GM19025 (cell line): ENCODE data around the gene SLC15A3.

Experiments
- ATAC-seq: cut with Tn5 transposase; IDR thresholded peaks from one replicate; pipeline ENCODE4 v1.9.1; 2021; ENCODE audit warnings: mild to moderate bottlenecking, low read depth, moderate library complexity; ENCODE audit not compliant: unreplicated experiment

SLC15A3 gene

GRCh38 chr11:60932605-60933356 is 19.2 kb downstream of the SLC15A3 start:
- ATAC-seq = no peak

DNA sequence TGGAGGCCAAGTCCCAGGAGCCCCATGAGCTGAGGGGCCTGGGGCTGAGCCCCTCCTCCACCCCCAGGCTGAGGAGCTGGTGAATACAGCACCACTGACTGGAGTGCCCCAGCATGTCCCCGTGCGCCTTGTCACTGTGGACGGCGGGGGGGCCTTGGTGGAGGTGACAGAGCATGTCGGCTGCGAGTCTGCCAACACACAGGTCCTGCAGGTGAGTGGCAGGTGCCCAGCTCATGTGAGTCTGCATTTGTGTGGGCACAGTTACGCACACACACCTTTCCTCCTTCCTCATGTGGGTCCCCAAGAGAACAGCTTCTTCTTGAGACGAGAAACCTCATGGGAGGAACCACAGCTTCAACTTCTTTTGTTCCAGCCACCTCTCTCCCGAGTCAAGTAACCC is 20.1 kb downstream of the SLC15A3 start:
- no peak for ATAC-seq

- ATAC-seq = no peak
Measured at GRCh38 chr11:60930394-60930793, 21.6 kb downstream of the SLC15A3 start.

GRCh38 chr11:60929764-60930163 is 22.2 kb downstream of the SLC15A3 start:
- no peak for ATAC-seq

- ATAC-seq = no peak
Measured at GRCh38 chr11:60928563-60929001, 23.4 kb downstream of the SLC15A3 start.

- no peak for ATAC-seq
Measured at GRCh38 chr11:60927600-60927999, 24.4 kb downstream of the SLC15A3 start.

- no peak for ATAC-seq
Measured at GRCh38 chr11:60927061-60927592, 24.8 kb downstream of the SLC15A3 start.

- no peak for ATAC-seq
Measured at GRCh38 chr11:60926500-60926899, 25.5 kb downstream of the SLC15A3 start.

GRCh38 chr11:60925868-60926267 is 26.1 kb downstream of the SLC15A3 start:
- ATAC-seq = no peak

DNA sequence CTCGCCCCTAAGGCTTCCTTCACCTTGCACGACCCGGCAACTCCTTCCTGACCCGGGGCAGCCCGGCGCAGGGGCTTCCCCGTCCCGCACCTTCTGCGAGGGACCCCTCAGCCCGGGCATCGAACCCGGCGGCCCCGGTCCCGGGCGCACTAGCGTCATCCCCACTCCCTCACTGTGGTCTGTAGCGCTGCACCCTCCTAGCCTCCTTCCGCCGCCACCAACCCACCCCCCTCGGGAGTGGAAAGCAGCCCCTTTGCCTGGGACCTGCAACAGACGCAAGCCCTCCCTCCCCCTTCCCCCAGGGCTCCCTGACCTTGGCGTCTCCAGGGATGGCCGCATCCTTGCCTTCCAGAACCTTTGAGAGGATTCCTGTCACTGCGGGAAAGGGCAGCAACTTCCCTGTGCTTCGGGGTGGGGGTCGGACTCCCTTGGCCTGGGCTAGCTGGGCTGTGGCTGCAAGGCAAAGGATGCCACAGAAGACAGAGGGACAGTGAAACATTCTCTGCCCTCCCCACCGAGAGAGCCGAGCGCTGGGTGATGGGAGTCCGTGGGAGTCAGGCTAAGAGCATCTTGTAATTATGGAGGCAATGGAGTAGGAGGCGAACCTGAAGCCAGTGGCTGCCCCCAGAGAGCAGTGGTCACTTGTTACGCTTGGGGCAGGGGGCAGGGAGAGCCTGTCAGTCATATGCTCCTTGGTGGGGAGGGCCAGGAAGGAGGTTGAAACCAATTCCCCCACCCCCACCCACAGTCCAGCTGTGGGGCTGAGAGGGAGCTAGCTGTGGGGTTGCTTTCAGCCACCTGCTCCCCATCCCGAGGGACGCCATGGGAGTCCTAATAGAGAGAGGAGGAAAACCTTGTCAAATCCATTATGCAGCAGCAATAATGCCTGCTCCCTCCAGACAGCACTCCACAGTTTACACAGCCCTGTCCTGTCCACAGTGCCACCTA is 26.8 kb downstream of the SLC15A3 start:
- no peak for ATAC-seq

DNA sequence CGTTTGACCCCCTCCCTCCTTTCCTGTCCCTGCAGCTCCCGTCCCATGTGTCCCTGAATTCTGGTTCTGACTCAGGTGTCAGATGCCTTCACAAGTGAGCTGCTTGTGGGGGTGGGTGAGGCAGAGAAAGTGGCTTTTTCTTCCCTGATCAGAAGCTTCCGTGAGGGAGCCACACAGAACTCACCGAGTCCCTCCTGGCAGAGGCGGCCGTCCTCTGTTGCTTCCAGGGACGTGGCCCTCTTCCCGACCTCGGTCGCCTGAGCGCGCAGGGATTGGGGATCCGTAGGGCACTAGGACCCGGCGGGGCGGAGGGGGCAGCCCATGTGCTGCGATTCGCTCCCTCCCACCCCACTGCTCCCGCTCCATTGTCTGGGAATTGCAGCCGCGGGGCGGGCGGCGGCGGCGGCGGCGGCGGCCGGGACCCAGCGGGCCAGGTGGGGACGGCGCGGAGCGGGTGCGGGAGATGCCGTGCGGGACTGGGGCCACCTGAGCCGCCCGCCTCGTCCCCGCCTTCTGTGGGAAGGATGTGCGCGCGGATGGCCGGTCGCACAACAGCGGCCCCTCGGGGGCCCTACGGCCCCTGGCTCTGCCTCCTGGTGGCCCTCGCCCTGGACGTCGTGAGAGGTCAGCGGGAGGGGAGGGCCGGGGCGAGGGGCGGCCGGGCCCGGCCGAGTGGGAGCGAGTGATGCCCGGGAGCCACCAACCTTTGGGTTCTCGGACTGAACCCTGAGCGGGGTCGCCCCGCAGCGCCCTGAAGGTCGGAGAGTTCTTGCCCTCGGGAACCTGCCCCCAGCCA is 27.7 kb downstream of the SLC15A3 start, which contains the start of gene TMEM132A:
Gene TMEM132A (plus strand): TSS at position 351 of the 796 bp plus-strand sequence. CDS start 174 bp downstream, at position 525.
- ATAC-seq = no peak

DNA sequence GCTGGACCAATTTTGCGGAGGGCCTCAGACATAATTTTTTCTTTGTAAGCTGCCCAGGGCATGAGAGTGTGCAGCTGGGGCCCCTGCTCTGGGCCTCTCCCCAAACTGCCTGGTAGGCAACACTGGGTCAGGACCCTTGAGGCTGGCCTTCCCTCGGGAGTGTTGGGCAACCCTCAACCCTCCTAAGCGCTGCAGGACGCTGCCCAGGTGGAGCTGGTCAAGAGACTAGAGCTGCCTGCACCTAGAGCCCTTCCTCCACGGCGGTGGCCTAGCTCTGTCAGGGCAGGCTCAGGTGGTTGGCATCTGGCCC is 28.2 kb downstream of the SLC15A3 start:
- no peak for ATAC-seq

DNA sequence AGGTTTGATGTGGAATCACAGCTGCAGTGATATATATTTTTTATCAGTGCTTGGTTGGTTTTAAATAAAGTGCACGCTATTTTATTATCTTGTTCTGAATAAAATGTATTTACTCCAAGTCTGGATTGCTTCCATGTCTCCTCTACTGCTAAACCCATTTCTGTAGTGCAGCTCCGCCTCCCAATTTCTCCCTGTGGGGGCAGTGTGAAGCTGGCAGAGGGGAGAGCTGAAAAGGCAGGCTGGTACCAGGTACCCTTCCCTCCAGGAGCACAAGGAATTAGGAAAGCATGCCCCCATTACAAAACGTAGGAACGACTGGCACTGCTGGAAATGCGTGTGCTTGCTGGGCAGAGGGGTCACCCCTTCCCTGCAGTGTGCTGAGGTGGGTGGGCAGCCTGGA is 28.6 kb downstream of the SLC15A3 start:
- ATAC-seq = no peak

GRCh38 chr11:60922906-60923305 is 29.1 kb downstream of the SLC15A3 start:
- ATAC-seq = no peak

DNA sequence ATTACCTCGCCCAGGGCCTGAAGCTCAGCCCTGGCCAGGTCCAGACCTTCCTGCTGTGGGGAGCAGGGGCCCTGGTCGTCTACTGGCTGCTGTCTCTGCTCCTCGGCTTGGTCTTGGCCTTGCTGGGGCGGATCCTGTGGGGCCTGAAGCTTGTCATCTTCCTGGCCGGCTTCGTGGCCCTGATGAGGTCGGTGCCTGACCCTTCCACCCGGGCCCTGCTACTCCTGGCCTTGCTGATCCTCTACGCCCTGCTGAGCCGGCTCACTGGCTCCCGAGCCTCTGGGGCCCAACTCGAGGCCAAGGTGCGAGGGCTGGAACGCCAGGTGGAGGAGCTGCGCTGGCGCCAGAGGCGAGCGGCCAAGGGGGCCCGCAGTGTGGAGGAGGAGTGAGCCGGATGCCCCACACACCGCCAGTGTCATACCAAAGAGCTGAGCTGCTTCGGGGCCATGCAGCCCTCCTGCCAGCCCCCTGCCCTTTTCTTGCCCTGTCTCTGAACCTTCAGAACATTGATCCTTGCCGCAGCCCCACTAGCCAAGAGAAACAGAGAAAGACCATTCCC is 30.1 kb downstream of the SLC15A3 start:
- ATAC-seq = no peak

DNA sequence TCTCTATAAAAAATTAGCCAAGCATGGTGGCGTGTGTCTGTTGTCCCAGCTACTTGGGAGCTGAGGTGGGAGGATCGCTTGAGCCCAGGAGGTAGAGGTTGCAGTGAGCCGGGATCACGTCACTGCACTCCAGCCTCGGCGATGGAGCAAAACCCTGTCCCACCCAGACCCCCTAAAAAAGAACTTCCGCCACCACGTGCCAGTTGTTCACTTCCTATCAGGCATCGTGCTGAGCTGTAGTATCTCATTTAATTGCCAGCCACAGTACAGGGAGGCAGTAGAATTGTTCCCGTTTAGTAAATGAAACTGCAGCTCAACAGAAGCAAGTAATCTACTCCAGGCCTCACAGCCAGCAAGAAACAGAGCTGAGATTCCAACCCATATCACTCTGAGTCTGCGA is 30.7 kb downstream of the SLC15A3 start:
- ATAC-seq = no peak

DNA sequence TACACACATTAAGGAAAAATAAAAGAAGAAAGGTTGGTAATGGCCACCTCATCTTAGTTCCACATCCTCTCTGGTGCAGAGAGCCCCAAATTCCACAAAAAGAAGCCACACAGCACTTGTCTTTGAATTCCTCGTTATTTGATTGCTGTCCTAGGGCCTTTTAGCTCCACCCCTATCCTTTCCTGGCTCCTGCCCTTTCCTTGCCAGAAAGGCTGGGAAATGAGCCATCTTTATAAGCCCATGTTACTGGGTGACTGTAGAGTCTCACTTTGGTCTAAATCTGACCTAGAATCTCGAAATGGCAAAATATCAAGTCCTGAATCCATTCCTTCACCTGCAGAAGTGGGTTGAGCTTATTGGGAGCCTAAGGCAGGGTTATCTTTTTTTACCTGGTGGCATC is 32.0 kb downstream of the SLC15A3 start:
- ATAC-seq = no peak

- ATAC-seq = no peak
Measured at GRCh38 chr11:60919320-60919719, 32.7 kb downstream of the SLC15A3 start.

- ATAC-seq = no peak
Measured at GRCh38 chr11:60918939-60919265, 33.1 kb downstream of the SLC15A3 start.

GRCh38 chr11:60918251-60918938 is 33.6 kb downstream of the SLC15A3 start:
- no peak for ATAC-seq
